MM.1S (cell line): Measurements from ENCODE around the gene SYPL1.

Experiments used
- DNase-seq: peaks from one replicate; pipeline ENCODE4 v3.0.0-alpha.2; 2015
- H2AFZ ChIP-seq: fragments of 300-600 bp; sonication (generic); 2 replicates; pipeline ENCODE4 v1.6.0; 2016; ENCODE audit warnings: antibody characterized with exemption, low read length
- H3F3A ChIP-seq: fragments of 300-600 bp; sonication (generic); 2 replicates; pipeline ENCODE4 v1.6.1; 2016; ENCODE audit warnings: mild to moderate bottlenecking, antibody characterized with exemption, low read length, moderate library complexity, mixed read lengths; ENCODE audit not compliant: insufficient read depth
- H3K27ac ChIP-seq: fragments of 300-600 bp; sonication (generic); 2 replicates; pipeline ENCODE4 v1.5.1; 2016; ENCODE audit warnings: mild to moderate bottlenecking, low read length
- H3K27me3 ChIP-seq: fragments of 300-600 bp; sonication (generic); replicated peaks from 2 replicates; pipeline ENCODE4 v1.6.0; 2016; ENCODE audit warnings: low read length; ENCODE audit not compliant: insufficient read depth
- H3K36me3 ChIP-seq: fragments of 300-600 bp; sonication (generic); replicated peaks from 2 replicates; pipeline ENCODE4 v1.6.1; 2016; ENCODE audit warnings: mild to moderate bottlenecking, low read length, mixed read lengths; ENCODE audit not compliant: insufficient read depth
- H3K4me1 ChIP-seq: fragments of 300-600 bp; sonication (generic); 2 replicates; pipeline ENCODE4 v1.6.1; 2016; ENCODE audit warnings: low read length, mixed read lengths
- H3K4me2 ChIP-seq: fragments of 300-600 bp; sonication (generic); 2 replicates; pipeline ENCODE4 v1.6.0; 2016; ENCODE audit warnings: low read depth, low read length
- H3K4me3 ChIP-seq: fragments of 300-600 bp; sonication (generic); 2 replicates; pipeline ENCODE4 v1.5.1; 2016; ENCODE audit warnings: low read length, mixed read lengths
- H3K79me2 ChIP-seq: fragments of 300-600 bp; sonication (generic); 2 replicates; pipeline ENCODE4 v1.6.1; 2016; ENCODE audit warnings: mixed run types, low read length, mixed read lengths
- H3K9ac ChIP-seq: fragments of 300-600 bp; sonication (generic); 2 replicates; pipeline ENCODE4 v1.6.1; 2016; ENCODE audit warnings: low read length, mixed read lengths
- H3K9me2 ChIP-seq: fragments of 300-600 bp; sonication (generic); replicated peaks from 2 replicates; pipeline ENCODE4 v1.6.1; 2016; ENCODE audit warnings: mild to moderate bottlenecking, low read length, mixed read lengths; ENCODE audit not compliant: insufficient read depth
- H3K9me3 ChIP-seq: fragments of 300-600 bp; sonication (generic); replicated peaks from 2 replicates; pipeline ENCODE4 v1.6.1; 2016; ENCODE audit warnings: mild to moderate bottlenecking, low read length, mixed read lengths; ENCODE audit not compliant: insufficient read depth
- H4K20me1 ChIP-seq: fragments of 300-600 bp; sonication (generic); 2 replicates; pipeline ENCODE4 v1.6.1; 2016; ENCODE audit warnings: mild to moderate bottlenecking, low read length, moderate library complexity, mixed read lengths; ENCODE audit not compliant: insufficient read depth
- EZH2 ChIP-seq: fragments of 300-600 bp; sonication (generic); optimal IDR thresholded peaks from 2 replicates; pipeline ENCODE3; 2017; ENCODE audit warnings: low read depth, mild to moderate bottlenecking, antibody characterized with exemption, low read length, mixed read lengths
- EZH2phosphoT487 ChIP-seq: fragments of 300-600 bp; sonication (generic); IDR thresholded peaks from 2 replicates; pipeline ENCODE4 v1.6.1; 2018; ENCODE audit warnings: antibody characterized with exemption, low read length
- TF ChIP-seq, protein P1 (sequence below): fragments of 300-600 bp; sonication (generic); IDR thresholded peaks from 2 replicates; pipeline ENCODE4 v1.5.1; 2016; ENCODE audit warnings: antibody characterized with exemption, low read length, mixed read lengths

The SYPL1 gene

GRCh38 chr7:106089647-106090046, 22.5 kb downstream of the SYPL1 start:
- no peaks in the 10 kb centered on the region for H3K9me2 ChIP-seq
- 0 out of 2 replicates have a peak, but pooled peaks cover 6% of the 10 kb centered on the region for H3K4me1 ChIP-seq
- no peak overlapping the region for H2AFZ ChIP-seq
- TF ChIP-seq EZH2phosphoT487: no peak
- no peak for TF ChIP-seq EZH2
- TF ChIP-seq, protein P1, sequence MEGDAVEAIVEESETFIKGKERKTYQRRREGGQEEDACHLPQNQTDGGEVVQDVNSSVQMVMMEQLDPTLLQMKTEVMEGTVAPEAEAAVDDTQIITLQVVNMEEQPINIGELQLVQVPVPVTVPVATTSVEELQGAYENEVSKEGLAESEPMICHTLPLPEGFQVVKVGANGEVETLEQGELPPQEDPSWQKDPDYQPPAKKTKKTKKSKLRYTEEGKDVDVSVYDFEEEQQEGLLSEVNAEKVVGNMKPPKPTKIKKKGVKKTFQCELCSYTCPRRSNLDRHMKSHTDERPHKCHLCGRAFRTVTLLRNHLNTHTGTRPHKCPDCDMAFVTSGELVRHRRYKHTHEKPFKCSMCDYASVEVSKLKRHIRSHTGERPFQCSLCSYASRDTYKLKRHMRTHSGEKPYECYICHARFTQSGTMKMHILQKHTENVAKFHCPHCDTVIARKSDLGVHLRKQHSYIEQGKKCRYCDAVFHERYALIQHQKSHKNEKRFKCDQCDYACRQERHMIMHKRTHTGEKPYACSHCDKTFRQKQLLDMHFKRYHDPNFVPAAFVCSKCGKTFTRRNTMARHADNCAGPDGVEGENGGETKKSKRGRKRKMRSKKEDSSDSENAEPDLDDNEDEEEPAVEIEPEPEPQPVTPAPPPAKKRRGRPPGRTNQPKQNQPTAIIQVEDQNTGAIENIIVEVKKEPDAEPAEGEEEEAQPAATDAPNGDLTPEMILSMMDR: no peak
- no peak overlapping the region for H3K4me3 ChIP-seq
- H4K20me1 ChIP-seq: no peaks in the 10 kb centered on the region
- no peak overlapping the region for H3K9ac ChIP-seq
- no peaks in the 10 kb centered on the region for H3K79me2 ChIP-seq
- H3K9me3 ChIP-seq: no peaks in the 10 kb centered on the region
- no peak overlapping the region for H3K4me2 ChIP-seq
- no peaks in the 10 kb centered on the region for H3K36me3 ChIP-seq
- H3K27me3 ChIP-seq: no peaks in the 10 kb centered on the region
- no peaks in the 10 kb centered on the region for H3F3A ChIP-seq
- no peak overlapping the region for H3K27ac ChIP-seq
- no peak for DNase-seq

GRCh38 chr7:106088014-106088413, 24.1 kb downstream of the SYPL1 start:
- H3K4me2 ChIP-seq: no peak overlapping the region
- H2AFZ ChIP-seq: no peak overlapping the region
- H3K79me2 ChIP-seq: no peaks in the 10 kb centered on the region
- H3K4me1 ChIP-seq: 0 out of 2 replicates have a peak, but pooled peaks cover 6% of the 10 kb centered on the region
- DNase-seq: no peak
- no peaks in the 10 kb centered on the region for H3K27me3 ChIP-seq
- no peak for TF ChIP-seq EZH2
- TF ChIP-seq, protein P1: no peak
- no peak for TF ChIP-seq EZH2phosphoT487
- no peaks in the 10 kb centered on the region for H3F3A ChIP-seq
- no peak overlapping the region for H3K27ac ChIP-seq
- H3K9me2 ChIP-seq: no peaks in the 10 kb centered on the region
- no peaks in the 10 kb centered on the region for H3K9me3 ChIP-seq
- no peaks in the 10 kb centered on the region for H3K36me3 ChIP-seq
- H3K9ac ChIP-seq: no peak overlapping the region
- no peaks in the 10 kb centered on the region for H4K20me1 ChIP-seq
- no peak overlapping the region for H3K4me3 ChIP-seq

- H3K36me3 ChIP-seq: no peaks in the 10 kb centered on the region
- no peak overlapping the region for H3K27ac ChIP-seq
- H3K9me2 ChIP-seq: no peaks in the 10 kb centered on the region
- H3K79me2 ChIP-seq: no peaks in the 10 kb centered on the region
- no peak overlapping the region for H3K4me2 ChIP-seq
- H3K27me3 ChIP-seq: no peaks in the 10 kb centered on the region
- 0 out of 2 replicates have a peak, but pooled peaks cover 6% of the 10 kb centered on the region for H3K4me1 ChIP-seq
- TF ChIP-seq EZH2phosphoT487 (no peak), EZH2 (no peak)
- TF ChIP-seq, protein P1: no peak
- DNase-seq: no peak
- H3K4me3 ChIP-seq: no peak overlapping the region
- H3K9ac ChIP-seq: no peak overlapping the region
- no peaks in the 10 kb centered on the region for H4K20me1 ChIP-seq
- H3K9me3 ChIP-seq: no peaks in the 10 kb centered on the region
- no peak overlapping the region for H2AFZ ChIP-seq
- no peaks in the 10 kb centered on the region for H3F3A ChIP-seq
Measured at GRCh38 chr7:106086062-106086461, 26.1 kb downstream of the SYPL1 start.
